Measurements from ENCODE around the gene MAPK14.

Gene MAPK14

DNA sequence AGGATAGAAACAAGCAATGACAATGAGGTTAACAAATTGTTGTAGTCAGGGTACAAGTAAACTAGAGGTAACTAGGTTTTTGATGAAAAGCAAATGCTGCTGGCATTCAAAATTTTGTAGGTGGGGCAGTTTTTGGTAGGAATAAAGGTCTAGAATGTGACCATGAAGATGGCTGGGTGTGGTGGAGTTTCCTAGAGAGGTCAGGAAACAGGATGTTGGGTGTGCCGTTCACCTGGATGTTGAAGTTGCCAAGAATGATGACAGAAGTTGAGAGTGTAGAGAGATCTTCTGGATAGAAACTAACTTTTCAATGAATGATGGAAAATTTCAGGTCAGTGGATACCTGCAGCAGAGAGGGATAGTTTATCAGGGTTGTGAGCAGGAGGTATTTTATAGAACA is 22.7 kb downstream of the MAPK14 start:
- no peak overlapping the region for H2AFZ ChIP-seq (ENCODE audit: low read length)
- no peak overlapping the region for H3K4me3 ChIP-seq (ENCODE audit: low read depth, low read length, poor library complexity, severe bottlenecking)
- no peak overlapping the region for H3K27ac ChIP-seq (ENCODE audit: low read depth, low read length, poor library complexity, severe bottlenecking)
- H3K4me1 ChIP-seq (ENCODE audit: insufficient read depth, low read length, severe bottlenecking), result peaks cover 15% of the 10 kb centered on the region
- no peak overlapping the region for H3K4me2 ChIP-seq (ENCODE audit: low read length)
- no peak overlapping the region for H3K9ac ChIP-seq (ENCODE audit: low read length)
- no peaks in the 10 kb centered on the region for H3K27me3 ChIP-seq (ENCODE audit: insufficient read depth, low read length)
- H3F3A ChIP-seq (ENCODE audit: insufficient read depth, low read length), result no peaks in the 10 kb centered on the region
- peaks cover 18% of the 10 kb centered on the region; the same call in 1 of the 2 replicates for H3K36me3 ChIP-seq (ENCODE audit: insufficient read depth, low read length)
- TF ChIP-seq EZH2 (IDR thresholded peaks at IDR 0.05; ENCODE audit: borderline replicate concordance, low read length), result no peak
- TF ChIP-seq, protein P1, sequence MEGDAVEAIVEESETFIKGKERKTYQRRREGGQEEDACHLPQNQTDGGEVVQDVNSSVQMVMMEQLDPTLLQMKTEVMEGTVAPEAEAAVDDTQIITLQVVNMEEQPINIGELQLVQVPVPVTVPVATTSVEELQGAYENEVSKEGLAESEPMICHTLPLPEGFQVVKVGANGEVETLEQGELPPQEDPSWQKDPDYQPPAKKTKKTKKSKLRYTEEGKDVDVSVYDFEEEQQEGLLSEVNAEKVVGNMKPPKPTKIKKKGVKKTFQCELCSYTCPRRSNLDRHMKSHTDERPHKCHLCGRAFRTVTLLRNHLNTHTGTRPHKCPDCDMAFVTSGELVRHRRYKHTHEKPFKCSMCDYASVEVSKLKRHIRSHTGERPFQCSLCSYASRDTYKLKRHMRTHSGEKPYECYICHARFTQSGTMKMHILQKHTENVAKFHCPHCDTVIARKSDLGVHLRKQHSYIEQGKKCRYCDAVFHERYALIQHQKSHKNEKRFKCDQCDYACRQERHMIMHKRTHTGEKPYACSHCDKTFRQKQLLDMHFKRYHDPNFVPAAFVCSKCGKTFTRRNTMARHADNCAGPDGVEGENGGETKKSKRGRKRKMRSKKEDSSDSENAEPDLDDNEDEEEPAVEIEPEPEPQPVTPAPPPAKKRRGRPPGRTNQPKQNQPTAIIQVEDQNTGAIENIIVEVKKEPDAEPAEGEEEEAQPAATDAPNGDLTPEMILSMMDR (IDR thresholded peaks at IDR 0.05; ENCODE audit: low read length), result no peak
- H3K9me2 ChIP-seq (ENCODE audit: low read depth, low read length), result no peaks in the 10 kb centered on the region
- peaks cover 43% of the 10 kb centered on the region for H3K79me2 ChIP-seq (ENCODE audit: insufficient read depth, low read length)
- H4K20me1 ChIP-seq (ENCODE audit: insufficient read depth, low read length), result no peaks in the 10 kb centered on the region
- no peaks in the 10 kb centered on the region for H3K9me3 ChIP-seq (ENCODE audit: low read length)

DNA sequence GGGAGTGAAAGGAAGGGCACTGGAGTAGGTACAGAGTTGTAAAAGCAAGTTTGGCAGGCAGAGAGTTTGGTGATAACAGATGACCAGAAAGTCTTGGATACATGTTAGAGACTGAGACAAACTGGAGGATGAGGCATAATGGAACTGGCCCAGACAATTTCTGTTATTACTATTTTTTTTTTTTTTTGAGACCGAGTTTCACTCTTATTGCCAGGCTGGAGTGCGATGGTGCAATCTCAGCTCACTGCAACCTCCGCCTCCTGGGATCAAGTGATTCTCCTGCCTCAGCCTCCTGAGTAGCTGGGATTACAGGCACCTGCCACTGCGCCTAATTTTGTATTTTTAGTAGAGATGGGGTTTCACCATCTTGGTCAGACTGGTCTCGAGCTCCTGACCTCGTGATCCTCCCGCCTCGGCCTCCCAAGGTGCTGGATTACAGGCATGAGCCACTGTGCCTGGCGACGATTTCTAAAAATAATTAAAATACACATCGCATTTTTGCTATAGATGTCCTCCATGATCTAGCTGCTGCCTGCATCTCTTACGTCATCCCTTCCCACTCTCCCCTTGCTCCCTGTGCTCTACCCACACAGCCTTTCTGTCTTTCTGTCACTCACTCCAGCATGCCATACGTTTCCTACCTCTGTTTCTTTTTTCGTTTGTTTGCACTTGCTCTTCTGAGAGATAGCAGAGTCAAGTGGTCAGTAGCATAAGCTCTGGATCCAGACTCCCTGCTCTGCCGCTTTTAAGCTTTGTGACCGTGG is 23.5 kb downstream of the MAPK14 start:
- no peak overlapping the region for H3K27ac ChIP-seq (ENCODE audit: low read depth, low read length, poor library complexity, severe bottlenecking)
- H3F3A ChIP-seq (ENCODE audit: insufficient read depth, low read length), result 0 out of 2 replicates have a peak, but pooled peaks cover 3% of the 10 kb centered on the region
- H3K9ac ChIP-seq (ENCODE audit: low read length), result no peak overlapping the region
- H4K20me1 ChIP-seq (ENCODE audit: insufficient read depth, low read length), result no peaks in the 10 kb centered on the region
- H3K79me2 ChIP-seq (ENCODE audit: insufficient read depth, low read length), result peaks cover 44% of the 10 kb centered on the region
- no peak overlapping the region for H2AFZ ChIP-seq (ENCODE audit: low read length)
- H3K4me2 ChIP-seq (ENCODE audit: low read length), result no peak overlapping the region
- no peaks in the 10 kb centered on the region for H3K9me3 ChIP-seq (ENCODE audit: low read length)
- no peaks in the 10 kb centered on the region for H3K27me3 ChIP-seq (ENCODE audit: insufficient read depth, low read length)
- TF ChIP-seq, protein P1 (IDR thresholded peaks at IDR 0.05; ENCODE audit: low read length), result no peak
- no peak for TF ChIP-seq EZH2 (IDR thresholded peaks at IDR 0.05; ENCODE audit: borderline replicate concordance, low read length)
- H3K36me3 ChIP-seq (ENCODE audit: insufficient read depth, low read length), result peaks cover 21% of the 10 kb centered on the region; the same call in 1 of the 2 replicates
- no peak overlapping the region for H3K4me3 ChIP-seq (ENCODE audit: low read depth, low read length, poor library complexity, severe bottlenecking)
- H3K9me2 ChIP-seq (ENCODE audit: low read depth, low read length), result no peaks in the 10 kb centered on the region
- peaks cover 15% of the 10 kb centered on the region for H3K4me1 ChIP-seq (ENCODE audit: insufficient read depth, low read length, severe bottlenecking)

DNA sequence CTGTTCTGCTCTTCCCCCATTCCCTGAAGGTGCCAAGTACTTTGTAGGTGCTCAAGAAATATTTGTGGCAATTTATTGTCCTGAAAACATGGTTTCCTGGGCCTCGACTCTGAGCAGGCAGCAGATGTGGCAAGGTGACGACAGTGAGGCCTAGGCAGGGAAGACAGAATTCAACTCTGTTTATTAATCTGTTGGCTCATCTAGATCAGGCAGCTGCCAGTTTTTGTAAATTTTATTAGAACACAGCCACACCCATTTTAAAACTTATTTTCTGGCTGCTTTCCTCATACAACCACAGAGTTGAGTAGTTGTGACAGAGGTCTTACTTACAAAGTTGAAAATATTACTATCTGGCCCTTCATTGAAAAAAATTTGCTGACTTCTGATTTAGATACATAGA is 24.5 kb downstream of the MAPK14 start:
- H2AFZ ChIP-seq (ENCODE audit: low read length), result no peak overlapping the region
- H3K4me2 ChIP-seq (ENCODE audit: low read length), result no peak overlapping the region
- no peaks in the 10 kb centered on the region for H3K27me3 ChIP-seq (ENCODE audit: insufficient read depth, low read length)
- H3K27ac ChIP-seq (ENCODE audit: low read depth, low read length, poor library complexity, severe bottlenecking), result no peak overlapping the region
- H3K4me1 ChIP-seq (ENCODE audit: insufficient read depth, low read length, severe bottlenecking), result peaks cover 15% of the 10 kb centered on the region
- H4K20me1 ChIP-seq (ENCODE audit: insufficient read depth, low read length), result no peaks in the 10 kb centered on the region
- no peaks in the 10 kb centered on the region for H3K9me2 ChIP-seq (ENCODE audit: low read depth, low read length)
- TF ChIP-seq, protein P1 (IDR thresholded peaks at IDR 0.05; ENCODE audit: low read length), result no peak
- TF ChIP-seq EZH2 (IDR thresholded peaks at IDR 0.05; ENCODE audit: borderline replicate concordance, low read length), result no peak
- no peaks in the 10 kb centered on the region for H3K9me3 ChIP-seq (ENCODE audit: low read length)
- H3K4me3 ChIP-seq (ENCODE audit: low read depth, low read length, poor library complexity, severe bottlenecking), result no peak overlapping the region
- H3K36me3 ChIP-seq (ENCODE audit: insufficient read depth, low read length), result peaks cover 27% of the 10 kb centered on the region; the same call in 1 of the 2 replicates
- H3K79me2 ChIP-seq (ENCODE audit: insufficient read depth, low read length), result peaks cover 43% of the 10 kb centered on the region
- no peak overlapping the region for H3K9ac ChIP-seq (ENCODE audit: low read length)
- H3F3A ChIP-seq (ENCODE audit: insufficient read depth, low read length), result 0 out of 2 replicates have a peak, but pooled peaks cover 3% of the 10 kb centered on the region
